WTC11 (cell line): ENCODE data around the gene MPHOSPH10. TPM values are rescaled to one million over a fixed set of nuclear protein-coding genes. Genes with fewer than 3 reads are reported as not detected.
A peak's percentile ranks its signal among the peaks of the same experiment; 100 is the strongest.

Experiments
- CREB1 ChIP-seq: sonication (generic); formaldehyde crosslinking; IDR thresholded peaks from 2 replicates; pipeline ENCODE4 v1.8.0; 2023; ENCODE audit warnings: mild to moderate bottlenecking, missing genetic modification reagents
- ELF4 ChIP-seq: sonication (generic); formaldehyde crosslinking; IDR thresholded peaks from 2 replicates; pipeline ENCODE4 v1.8.1; 2022; ENCODE audit warnings: low read depth, mild to moderate bottlenecking, moderate library complexity, missing genetic modification reagents
- EMX1 ChIP-seq: fragments of 250-450 bp; sonication (Bioruptor Pico); IDR thresholded peaks from 2 replicates; pipeline ENCODE4 v1.8.0; 2021; ENCODE audit warnings: mild to moderate bottlenecking
- ETV6 ChIP-seq: sonication (generic); formaldehyde crosslinking; IDR thresholded peaks from 2 replicates; pipeline ENCODE4 v1.8.1; 2022; ENCODE audit warnings: mild to moderate bottlenecking, missing genetic modification reagents
- FOXP1 ChIP-seq: sonication (generic); formaldehyde crosslinking; IDR thresholded peaks from 2 replicates; pipeline ENCODE4 v1.8.0; 2022; ENCODE audit warnings: missing genetic modification reagents, mild to moderate bottlenecking, moderate library complexity, borderline replicate concordance
- FOXP4 ChIP-seq: sonication (generic); formaldehyde crosslinking; IDR thresholded peaks from 2 replicates; pipeline ENCODE4 v1.8.0; 2022; ENCODE audit warnings: mild to moderate bottlenecking, missing genetic modification reagents
- GRHL2 ChIP-seq: fragments of 250-450 bp; sonication (Bioruptor Pico); IDR thresholded peaks from 2 replicates; pipeline ENCODE4 v1.8.0; 2022; ENCODE audit warnings: mild to moderate bottlenecking, moderate library complexity; ENCODE audit not compliant: insufficient replicate concordance, severe bottlenecking
- KAT7 ChIP-seq: sonication (generic); formaldehyde crosslinking; IDR thresholded peaks from 2 replicates; pipeline ENCODE4 v1.8.1; 2023; ENCODE audit warnings: missing genetic modification reagents, mild to moderate bottlenecking, borderline replicate concordance
- NFATC4 ChIP-seq: fragments of 250-450 bp; sonication (Bioruptor Pico); IDR thresholded peaks from 2 replicates; pipeline ENCODE4 v1.9.0; 2021; ENCODE audit warnings: mild to moderate bottlenecking
- NFE2L1 ChIP-seq: sonication (generic); formaldehyde crosslinking; IDR thresholded peaks from 2 replicates; pipeline ENCODE4 v1.8.1; 2023; ENCODE audit warnings: missing genetic modification reagents
- NR2C2 ChIP-seq: sonication (generic); formaldehyde crosslinking; IDR thresholded peaks from 2 replicates; pipeline ENCODE4 v1.8.0; 2022; ENCODE audit warnings: mild to moderate bottlenecking, missing genetic modification reagents
- NR3C1 ChIP-seq: sonication (generic); formaldehyde crosslinking; conservative IDR thresholded peaks from 2 replicates; pipeline ENCODE4 v1.8.1; 2023; ENCODE audit warnings: low read depth, mild to moderate bottlenecking, missing genetic modification reagents
- OVOL2 ChIP-seq: fragments of 250-450 bp; sonication (Bioruptor Pico); IDR thresholded peaks from 2 replicates; pipeline ENCODE4 v1.9.0; 2021; ENCODE audit warnings: mild to moderate bottlenecking, borderline replicate concordance
- PRDM15 ChIP-seq: sonication (generic); formaldehyde crosslinking; IDR thresholded peaks from 2 replicates; pipeline ENCODE4 v1.8.0; 2022; ENCODE audit warnings: missing genetic modification reagents
- RELA ChIP-seq: sonication (generic); formaldehyde crosslinking; IDR thresholded peaks from 2 replicates; pipeline ENCODE4 v1.8.1; 2022; ENCODE audit warnings: missing genetic modification reagents, mild to moderate bottlenecking, borderline replicate concordance
- SMAD4 ChIP-seq: sonication (generic); formaldehyde crosslinking; IDR thresholded peaks from 2 replicates; pipeline ENCODE4 v1.8.0; 2022; ENCODE audit warnings: mild to moderate bottlenecking, missing genetic modification reagents
- SOX15 ChIP-seq: fragments of 250-450 bp; sonication (Bioruptor Pico); IDR thresholded peaks from 2 replicates; pipeline ENCODE4 v1.9.0; 2021; ENCODE audit warnings: mild to moderate bottlenecking
- TEAD1 ChIP-seq: sonication (generic); formaldehyde crosslinking; IDR thresholded peaks from 2 replicates; pipeline ENCODE4 v1.8.0; 2022; ENCODE audit warnings: mild to moderate bottlenecking, missing genetic modification reagents
- ZNF219 ChIP-seq: sonication (generic); formaldehyde crosslinking; IDR thresholded peaks from 2 replicates; pipeline ENCODE4 v1.8.0; 2023; ENCODE audit warnings: missing genetic modification reagents, mild to moderate bottlenecking, borderline replicate concordance
- ZNF232 ChIP-seq: sonication (generic); formaldehyde crosslinking; IDR thresholded peaks from 2 replicates; pipeline ENCODE4 v1.8.0; 2022; ENCODE audit warnings: mild to moderate bottlenecking, missing genetic modification reagents
- ZNF281 ChIP-seq: sonication (generic); formaldehyde crosslinking; IDR thresholded peaks from 2 replicates; pipeline ENCODE4 v1.8.0; 2023; ENCODE audit warnings: mild to moderate bottlenecking, missing genetic modification reagents
- ZNF396 ChIP-seq: fragments of 250-450 bp; sonication (Bioruptor Pico); IDR thresholded peaks from 2 replicates; pipeline ENCODE4 v1.8.0; 2021; ENCODE audit warnings: mild to moderate bottlenecking, moderate library complexity, borderline replicate concordance
- ZNF423 ChIP-seq: fragments of 250-450 bp; sonication (Bioruptor Pico); IDR thresholded peaks from 2 replicates; pipeline ENCODE4 v2.1.2; 2022; ENCODE audit warnings: mild to moderate bottlenecking, moderate library complexity
- ZNF425 ChIP-seq: fragments of 250-450 bp; sonication (Bioruptor Pico); conservative IDR thresholded peaks from 2 replicates; pipeline ENCODE4 v1.9.0; 2021; ENCODE audit warnings: mild to moderate bottlenecking
- total RNA-seq: library from RNA; stranded (reverse); gene quantifications from 3 replicates; pipeline ENCODE4 v1.2.3, GENCODE V29; 2021
- TF ChIP-seq, protein P1 (sequence below): fragments of 250-450 bp; sonication (Bioruptor Pico); IDR thresholded peaks from 2 replicates; pipeline ENCODE4 v1.9.0; 2021; ENCODE audit warnings: mild to moderate bottlenecking, borderline replicate concordance
- TF ChIP-seq, protein P2 (sequence below): sonication (generic); formaldehyde crosslinking; IDR thresholded peaks from 2 replicates; pipeline ENCODE4 v1.8.1; 2023; ENCODE audit warnings: mild to moderate bottlenecking, missing genetic modification reagents, moderate library complexity

The MPHOSPH10 gene
- total RNA-seq, 1 experiment from 2014 or later: 36.6 TPM

DNA sequence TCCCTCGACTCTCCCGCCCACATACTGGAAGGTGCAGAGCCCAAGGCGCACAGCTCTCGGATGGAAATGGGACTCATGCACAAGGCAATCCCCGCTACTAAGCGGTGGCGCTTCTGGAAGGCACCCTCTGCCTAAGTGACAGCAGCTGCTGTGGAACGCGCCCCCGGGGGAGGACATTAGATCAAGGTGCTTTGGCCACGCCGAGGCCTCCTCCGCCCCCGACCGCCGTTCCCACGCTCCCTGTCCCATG, 607 bp upstream of the MPHOSPH10 start (continued):
- TF ChIP-seq PRDM15 (CRISPR knock-in tag) (no peak), NR2C2 (CRISPR knock-in tag) (no peak), ZNF232 (0 out of 2 replicates have a peak, but pooled peaks have one; percentile 57), FOXP4 (CRISPR knock-in tag) (0 out of 2 replicates have a peak, but pooled peaks have one; percentile 37), ZNF396 (CRISPR knock-in tag) (no peak), KAT7 (CRISPR knock-in tag) (peak; percentile 70; the same call in 1 of the 2 replicates), SOX15 (CRISPR knock-in tag) (no peak), ZNF425 (CRISPR knock-in tag) (no peak), CREB1 (CRISPR knock-in tag) (no peak), ETV6 (no peak; the same call in 1 of the 2 replicates), ZNF423 (CRISPR knock-in tag) (no peak), OVOL2 (CRISPR knock-in tag) (no peak), GRHL2 (CRISPR knock-in tag) (no peak), ZNF281 (no peak), NFATC4 (CRISPR knock-in tag) (no peak), EMX1 (CRISPR knock-in tag) (no peak), NR3C1 (CRISPR knock-in tag) (no peak), NFE2L1 (CRISPR knock-in tag) (no peak), FOXP1 (CRISPR knock-in tag) (peak; percentile 48; the same call in 1 of the 2 replicates), ELF4 (CRISPR knock-in tag) (no peak), ZNF219 (no peak), SMAD4 (CRISPR knock-in tag) (no peak), RELA (CRISPR knock-in tag) (no peak), TEAD1 (CRISPR knock-in tag) (no peak; the same call in 1 of the 2 replicates)
- TF ChIP-seq, protein P1, sequence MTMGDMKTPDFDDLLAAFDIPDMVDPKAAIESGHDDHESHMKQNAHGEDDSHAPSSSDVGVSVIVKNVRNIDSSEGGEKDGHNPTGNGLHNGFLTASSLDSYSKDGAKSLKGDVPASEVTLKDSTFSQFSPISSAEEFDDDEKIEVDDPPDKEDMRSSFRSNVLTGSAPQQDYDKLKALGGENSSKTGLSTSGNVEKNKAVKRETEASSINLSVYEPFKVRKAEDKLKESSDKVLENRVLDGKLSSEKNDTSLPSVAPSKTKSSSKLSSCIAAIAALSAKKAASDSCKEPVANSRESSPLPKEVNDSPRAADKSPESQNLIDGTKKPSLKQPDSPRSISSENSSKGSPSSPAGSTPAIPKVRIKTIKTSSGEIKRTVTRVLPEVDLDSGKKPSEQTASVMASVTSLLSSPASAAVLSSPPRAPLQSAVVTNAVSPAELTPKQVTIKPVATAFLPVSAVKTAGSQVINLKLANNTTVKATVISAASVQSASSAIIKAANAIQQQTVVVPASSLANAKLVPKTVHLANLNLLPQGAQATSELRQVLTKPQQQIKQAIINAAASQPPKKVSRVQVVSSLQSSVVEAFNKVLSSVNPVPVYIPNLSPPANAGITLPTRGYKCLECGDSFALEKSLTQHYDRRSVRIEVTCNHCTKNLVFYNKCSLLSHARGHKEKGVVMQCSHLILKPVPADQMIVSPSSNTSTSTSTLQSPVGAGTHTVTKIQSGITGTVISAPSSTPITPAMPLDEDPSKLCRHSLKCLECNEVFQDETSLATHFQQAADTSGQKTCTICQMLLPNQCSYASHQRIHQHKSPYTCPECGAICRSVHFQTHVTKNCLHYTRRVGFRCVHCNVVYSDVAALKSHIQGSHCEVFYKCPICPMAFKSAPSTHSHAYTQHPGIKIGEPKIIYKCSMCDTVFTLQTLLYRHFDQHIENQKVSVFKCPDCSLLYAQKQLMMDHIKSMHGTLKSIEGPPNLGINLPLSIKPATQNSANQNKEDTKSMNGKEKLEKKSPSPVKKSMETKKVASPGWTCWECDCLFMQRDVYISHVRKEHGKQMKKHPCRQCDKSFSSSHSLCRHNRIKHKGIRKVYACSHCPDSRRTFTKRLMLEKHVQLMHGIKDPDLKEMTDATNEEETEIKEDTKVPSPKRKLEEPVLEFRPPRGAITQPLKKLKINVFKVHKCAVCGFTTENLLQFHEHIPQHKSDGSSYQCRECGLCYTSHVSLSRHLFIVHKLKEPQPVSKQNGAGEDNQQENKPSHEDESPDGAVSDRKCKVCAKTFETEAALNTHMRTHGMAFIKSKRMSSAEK (CRISPR knock-in tag): no peak
- TF ChIP-seq, protein P2, sequence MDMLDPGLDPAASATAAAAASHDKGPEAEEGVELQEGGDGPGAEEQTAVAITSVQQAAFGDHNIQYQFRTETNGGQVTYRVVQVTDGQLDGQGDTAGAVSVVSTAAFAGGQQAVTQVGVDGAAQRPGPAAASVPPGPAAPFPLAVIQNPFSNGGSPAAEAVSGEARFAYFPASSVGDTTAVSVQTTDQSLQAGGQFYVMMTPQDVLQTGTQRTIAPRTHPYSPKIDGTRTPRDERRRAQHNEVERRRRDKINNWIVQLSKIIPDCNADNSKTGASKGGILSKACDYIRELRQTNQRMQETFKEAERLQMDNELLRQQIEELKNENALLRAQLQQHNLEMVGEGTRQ (CRISPR knock-in tag): no peak
